Esophagus (tissue), 2 donors: ENCODE data around the gene LCE1D. TPM values are rescaled to one million over a fixed set of nuclear protein-coding genes. Genes with fewer than 3 reads are reported as not detected.

ENCODE experiments used
- H3K27ac ChIP-seq, 2 donors: one replicate each; pipeline ENCODE4 v1.5.1; 2013; ENCODE audit warnings: low read depth in 2 of 2, mild to moderate bottlenecking in 2 of 2, inconsistent platforms in 1 of 2, low read length in 1 of 2, moderate library complexity in 1 of 2
- H3K27me3 ChIP-seq, 2 donors: one replicate each; pipeline ENCODE4 v1.6.1; 2013; ENCODE audit warnings: low read length in 2 of 2, control low read depth in 1 of 2, mild to moderate bottlenecking in 1 of 2; ENCODE audit not compliant: insufficient read depth in 2 of 2, control insufficient read depth in 1 of 2
- H3K36me3 ChIP-seq, 2 donors: one replicate each; pipeline ENCODE4 v1.6.1; 2013; ENCODE audit warnings: low read length in 1 of 2; ENCODE audit not compliant: control insufficient read depth in 2 of 2, insufficient read depth in 2 of 2
- H3K4me1 ChIP-seq, 2 donors: one replicate each; pipeline ENCODE4 v1.6.1; 2013; ENCODE audit warnings: low read length in 1 of 2; ENCODE audit not compliant: control insufficient read depth in 2 of 2, insufficient read depth in 2 of 2
- H3K4me3 ChIP-seq, 2 donors: one replicate each; pipeline ENCODE4 v1.5.1; 2013; ENCODE audit warnings: low read length in 2 of 2, mild to moderate bottlenecking in 2 of 2, low read depth in 1 of 2, moderate library complexity in 1 of 2
- H3K9me3 ChIP-seq, 2 donors: one replicate each; pipeline ENCODE4 v1.6.1; 2013; ENCODE audit warnings: mild to moderate bottlenecking in 2 of 2, low read depth in 1 of 2, low read length in 1 of 2, moderate library complexity in 1 of 2; ENCODE audit not compliant: control insufficient read depth in 2 of 2, insufficient read depth in 1 of 2
- WGBS, 2 donors: extraction: QIAGEN DNeasy Blood & Tissue Kit; methylation state at CpG; one replicate each; pipeline ENCODE4 v1.1.7; 2013; 5-methylcytosine and 5-hydroxymethylcytosine counted together
- polyA plus RNA-seq, 2 donors: library from polyadenylated mRNA; stranded (reverse); fragments of 200-250 nt; gene quantifications; one replicate each; pipeline ENCODE4 v1.2.3, GENCODE V29; 2013
- donor health status: healthy with polysubstance abuse.
- donor health status: Bipolar disorder and iron deficiency.

The LCE1D gene
- polyA plus RNA-seq, 2 donors = not detected

- no peak overlapping the region for H3K4me3 ChIP-seq
- H3K4me1 ChIP-seq = peaks cover under 1 to 1% of the 10 kb centered on the region in 2 donors
- WGBS, 2 donors = 44 to 67% methylated on average over 1 of the region's 1 CpG
Measured at GRCh38 chr1:152801333-152801732, 4.8 kb downstream of the LCE1D start.

GRCh38 chr1:152806576-152806975 is 10.1 kb downstream of the LCE1D start, which contains the start of gene LCE1C:
LCE1C (minus strand) TSS chr1:152806651; CDS start chr1:152805478, 1,173 bp downstream.
- H3K4me1 ChIP-seq = peaks cover 3 to 12% of the 10 kb centered on the region in 2 donors
- peak within 1 kb of the TSS in 1 of 2 donors; percentile 31 for H3K27ac ChIP-seq
- no peaks in the 10 kb centered on the region for H3K9me3 ChIP-seq
- no peaks in the 10 kb centered on the region for H3K27me3 ChIP-seq
- no peak within 1 kb of the TSS for H3K4me3 ChIP-seq
- no peaks in the 10 kb centered on the region for H3K36me3 ChIP-seq
- 32% methylated on average over 3 of the region's 3 CpGs for WGBS, 2 donors

More at GRCh38 chr1:152801333-152801732, 4.8 kb downstream of the LCE1D start:
- no peak overlapping the region for H3K27ac ChIP-seq
- no peaks in the 10 kb centered on the region for H3K9me3 ChIP-seq
- H3K27me3 ChIP-seq = no peaks in the 10 kb centered on the region
- H3K36me3 ChIP-seq = no peaks in the 10 kb centered on the region

GRCh38 chr1:152811050-152811449 is 14.5 kb downstream of the LCE1D start:
- Histone ChIP-seq H3K27me3 (no peaks in the 10 kb centered on the region), H3K9me3 (no peaks in the 10 kb centered on the region), H3K4me1 (peaks cover 3 to 12% of the 10 kb centered on the region in 2 donors), H3K36me3 (no peaks in the 10 kb centered on the region), H3K27ac (no peak overlapping the region), H3K4me3 (no peak overlapping the region)
- WGBS, 2 donors = 46 to 68% methylated on average over 2 of the region's 2 CpGs

- no peak within 1 kb of the TSS for H3K4me3 ChIP-seq
- WGBS, 2 donors = 78 to 84% methylated on average over 2 of the region's 2 CpGs
- H3K9me3 ChIP-seq = no peaks in the 10 kb centered on the region
- H3K4me1 ChIP-seq = peaks cover 0 to 7% of the 10 kb centered on the region in 2 donors
- no peaks in the 10 kb centered on the region for H3K36me3 ChIP-seq
- H3K27me3 ChIP-seq = no peaks in the 10 kb centered on the region
- no peak within 1 kb of the TSS for H3K27ac ChIP-seq
Measured at GRCh38 chr1:152811671-152812070, 15.2 kb downstream of the LCE1D start, which contains the start of gene LCE1B. LCE1B (plus strand) TSS chr1:152811971; CDS start chr1:152812447, 476 bp downstream.

GRCh38 chr1:152817309-152817708 is 20.8 kb downstream of the LCE1D start:
- H3K27ac ChIP-seq = no peak overlapping the region
- no peaks in the 10 kb centered on the region for H3K9me3 ChIP-seq
- WGBS, 2 donors = 62 to 71% methylated on average over 6 of the region's 6 CpGs
- H3K36me3 ChIP-seq = no peaks in the 10 kb centered on the region
- no peaks in the 10 kb centered on the region for H3K27me3 ChIP-seq
- H3K4me1 ChIP-seq = no peaks in the 10 kb centered on the region
- no peak overlapping the region for H3K4me3 ChIP-seq

GRCh38 chr1:152823294-152823693 is 26.8 kb downstream of the LCE1D start:
- Histone ChIP-seq H3K27me3 (no peaks in the 10 kb centered on the region), H3K4me3 (no peak overlapping the region), H3K4me1 (peaks cover 0 to 2% of the 10 kb centered on the region in 2 donors), H3K27ac (no peak overlapping the region), H3K36me3 (no peaks in the 10 kb centered on the region), H3K9me3 (no peaks in the 10 kb centered on the region)
- 45 to 57% methylated on average over 5 of the region's 5 CpGs for WGBS, 2 donors

GRCh38 chr1:152824964-152825363 is 28.4 kb downstream of the LCE1D start:
- Histone ChIP-seq H3K36me3 (no peaks in the 10 kb centered on the region), H3K4me1 (peaks cover 0 to 2% of the 10 kb centered on the region in 2 donors), H3K4me3 (no peak overlapping the region), H3K27ac (no peak overlapping the region), H3K9me3 (no peaks in the 10 kb centered on the region), H3K27me3 (no peaks in the 10 kb centered on the region)

- Histone ChIP-seq H3K9me3 (no peaks in the 10 kb centered on the region), H3K4me3 (no peak within 1 kb of the TSS), H3K27ac (no peak within 1 kb of the TSS), H3K27me3 (no peaks in the 10 kb centered on the region), H3K4me1 (peaks cover 0 to 2% of the 10 kb centered on the region in 2 donors), H3K36me3 (no peaks in the 10 kb centered on the region)
- 81 to 87% methylated on average over 2 of the region's 2 CpGs for WGBS, 2 donors
Measured at GRCh38 chr1:152827173-152827572, 30.7 kb downstream of the LCE1D start, which contains the start of gene LCE1A. LCE1A (plus strand) TSS chr1:152827473; CDS start chr1:152827473, 0 bp downstream.

- no peaks in the 10 kb centered on the region for H3K4me1 ChIP-seq
- H3K27ac ChIP-seq = no peak overlapping the region
- H3K36me3 ChIP-seq = no peaks in the 10 kb centered on the region
- H3K9me3 ChIP-seq = no peaks in the 10 kb centered on the region
- H3K27me3 ChIP-seq = no peaks in the 10 kb centered on the region
- WGBS, 2 donors = 38 to 43% methylated on average over 2 of the region's 2 CpGs
- H3K4me3 ChIP-seq = no peak overlapping the region
Measured at GRCh38 chr1:152836870-152837269, 40.3 kb downstream of the LCE1D start.

- H3K4me3 ChIP-seq = no peak within 1 kb of the TSS
- no peaks in the 10 kb centered on the region for H3K9me3 ChIP-seq
- WGBS, 2 donors = 58 to 72% methylated on average over 3 of the region's 3 CpGs
- H3K27me3 ChIP-seq = no peaks in the 10 kb centered on the region
- H3K36me3 ChIP-seq = no peaks in the 10 kb centered on the region
- H3K4me1 ChIP-seq = no peaks in the 10 kb centered on the region
- no peak within 1 kb of the TSS for H3K27ac ChIP-seq
Measured at GRCh38 chr1:152842556-152842955, 46.0 kb downstream of the LCE1D start, which contains the start of gene LCE6A. LCE6A (plus strand) TSS chr1:152842856; CDS start chr1:152843521, 665 bp downstream.
